Measurements from ENCODE around the gene ARGLU1. TPM values are rescaled to one million over a fixed set of nuclear protein-coding genes. Genes with fewer than 3 reads are reported as not detected.

The ARGLU1 gene
- polyA plus RNA-seq, 1 donor (not counting 4 experiments of a cell fraction or from before 2014, with no cell fraction given), result 96.8 TPM

GRCh38 chr13:106498158-106498557 lies 69.8 kb downstream of the ARGLU1 start:
- Histone ChIP-seq H3K79me2 (ENCODE audit: control insufficient read depth, insufficient read depth, low read length) (peaks cover 83% of the 10 kb centered on the region), H4K20me1 (ENCODE audit: control insufficient read depth, extremely low read depth, insufficient read depth, low read length) (no peaks in the 10 kb centered on the region), H3K27ac (ENCODE audit: control insufficient read depth, insufficient read depth, low read length) (no peak overlapping the region), H2AFZ (ENCODE audit: control insufficient read depth, low read length) (no peak overlapping the region), H3K9me1 (ENCODE audit: control insufficient read depth, extremely low read depth, insufficient read depth, low read length) (peaks cover 3% of the 10 kb centered on the region), H3K9ac (ENCODE audit: control insufficient read depth, extremely low read depth, insufficient read depth, low read length) (no peak overlapping the region), H3K27me3 (ENCODE audit: control insufficient read depth, extremely low read depth, insufficient read depth, low read length) (no peaks in the 10 kb centered on the region), H3K4me1 (ENCODE audit: control insufficient read depth, extremely low read depth, insufficient read depth, low read length) (peaks cover 6% of the 10 kb centered on the region), H3K4me2 (ENCODE audit: control insufficient read depth, extremely low read depth, insufficient read depth, low read depth, low read length) (no peak overlapping the region), H3K9me3 (ENCODE audit: control insufficient read depth, low read depth, low read length) (no peaks in the 10 kb centered on the region), H3K36me3 (ENCODE audit: control insufficient read depth in 2 of 2, extremely low read depth in 1 of 2, insufficient read depth in 2 of 2, low read length in 2 of 2) (peaks cover 25 to 34% of the 10 kb centered on the region in 2 experiments), H3K4me3 (ENCODE audit: control insufficient read depth in 2 of 3, extremely low read depth in 1 of 3, insufficient read depth in 2 of 3, low read depth in 1 of 3, low read length in 3 of 3) (no peak overlapping the region)
- TF ChIP-seq CTCF (optimal IDR thresholded peaks at IDR 0.05 in 1 of 3, IDR thresholded peaks at IDR 0.05 in 1 of 3, conservative IDR thresholded peaks at IDR 0.05 in 1 of 3; ENCODE audit: extremely low read depth in 1 of 3, insufficient read depth in 2 of 3, low read length in 3 of 3), result no peak
- TF ChIP-seq EZH2 (IDR thresholded peaks at IDR 0.05; ENCODE audit: low read length), result no peak
- DNase-seq (ENCODE audit: low read depth, low spot score) (no peak), FAIRE-seq (no peak)
- dilution Hi-C loops (cut with MboI; ENCODE audit: extremely low pct_ligation_motif_present, low sequenced_read_pairs), result no loop called here

- DNase-seq (ENCODE audit: low read depth, low spot score) (no peak), FAIRE-seq (no peak)
- TF ChIP-seq CTCF (optimal IDR thresholded peaks at IDR 0.05 in 1 of 3, IDR thresholded peaks at IDR 0.05 in 1 of 3, conservative IDR thresholded peaks at IDR 0.05 in 1 of 3; ENCODE audit: extremely low read depth in 1 of 3, insufficient read depth in 2 of 3, low read length in 3 of 3), result no peak
- TF ChIP-seq EZH2 (IDR thresholded peaks at IDR 0.05; ENCODE audit: low read length), result no peak
- no peaks in the 10 kb centered on the region for H3K27me3 ChIP-seq (ENCODE audit: control insufficient read depth, extremely low read depth, insufficient read depth, low read length)
- peaks cover 3% of the 10 kb centered on the region for H3K9me1 ChIP-seq (ENCODE audit: control insufficient read depth, extremely low read depth, insufficient read depth, low read length)
- dilution Hi-C loops (cut with MboI; ENCODE audit: extremely low pct_ligation_motif_present, low sequenced_read_pairs), result no loop called here
- no peaks in the 10 kb centered on the region for H4K20me1 ChIP-seq (ENCODE audit: control insufficient read depth, extremely low read depth, insufficient read depth, low read length)
- H3K4me1 ChIP-seq (ENCODE audit: control insufficient read depth, extremely low read depth, insufficient read depth, low read length), result peaks cover 5% of the 10 kb centered on the region
- peaks cover 83% of the 10 kb centered on the region for H3K79me2 ChIP-seq (ENCODE audit: control insufficient read depth, insufficient read depth, low read length)
- no peak overlapping the region for H3K9ac ChIP-seq (ENCODE audit: control insufficient read depth, extremely low read depth, insufficient read depth, low read length)
- no peak overlapping the region for H3K4me2 ChIP-seq (ENCODE audit: control insufficient read depth, extremely low read depth, insufficient read depth, low read depth, low read length)
- H3K4me3 ChIP-seq (ENCODE audit: control insufficient read depth in 2 of 3, extremely low read depth in 1 of 3, insufficient read depth in 2 of 3, low read depth in 1 of 3, low read length in 3 of 3), result no peak overlapping the region
- no peaks in the 10 kb centered on the region for H3K9me3 ChIP-seq (ENCODE audit: control insufficient read depth, low read depth, low read length)
- peaks cover 32 to 39% of the 10 kb centered on the region in 2 experiments for H3K36me3 ChIP-seq (ENCODE audit: control insufficient read depth in 2 of 2, extremely low read depth in 1 of 2, insufficient read depth in 2 of 2, low read length in 2 of 2)
- no peak overlapping the region for H2AFZ ChIP-seq (ENCODE audit: control insufficient read depth, low read length)
- no peak overlapping the region for H3K27ac ChIP-seq (ENCODE audit: control insufficient read depth, insufficient read depth, low read length)
These were observed 70.9 kb downstream of the ARGLU1 start for GRCh38 chr13:106497079-106497478.
